Smooth muscle cell (in vitro differentiated cells): ENCODE results near the gene ZMYND8. TPM values are rescaled to one million over a fixed set of nuclear protein-coding genes. Genes with fewer than 3 reads are reported as not detected.

Experiments
- DNase-seq: peaks from one replicate; lab custom pipeline; 2025; ENCODE audit not compliant: unreplicated experiment; lab: John Stamatoyannopoulos, UW
- H2AFZ ChIP-seq: fragments of 200-600 bp; sonication (generic); 2 replicates; pipeline ENCODE4 v1.6.0; 2016; ENCODE audit warnings: antibody characterized with exemption, low read depth, mild to moderate bottlenecking
- H3F3A ChIP-seq: fragments of 200-600 bp; sonication (generic); 2 replicates; pipeline ENCODE4 v1.6.0; 2017; ENCODE audit warnings: antibody characterized with exemption, low read depth
- H3K27ac ChIP-seq: fragments of 200-600 bp; sonication (generic); 2 replicates; pipeline ENCODE4 v1.5.1; 2016; ENCODE audit warnings: low read depth, mild to moderate bottlenecking
- H3K27me3 ChIP-seq: fragments of 200-600 bp; sonication (generic); 2 replicates; pipeline ENCODE4 v1.6.1; 2016; ENCODE audit warnings: low read depth, mild to moderate bottlenecking
- H3K36me3 ChIP-seq: fragments of 200-600 bp; sonication (generic); 2 replicates; pipeline ENCODE4 v1.5.1; 2016; ENCODE audit warnings: low read depth
- H3K4me1 ChIP-seq: fragments of 200-600 bp; sonication (generic); 2 replicates; pipeline ENCODE4 v1.5.1; 2016; ENCODE audit warnings: low read depth
- H3K4me2 ChIP-seq: fragments of 200-600 bp; sonication (generic); 2 replicates; pipeline ENCODE4 v1.6.0; 2016; ENCODE audit warnings: mild to moderate bottlenecking
- H3K4me3 ChIP-seq: fragments of 200-600 bp; sonication (generic); 2 replicates; pipeline ENCODE4 v1.5.1; 2016; ENCODE audit warnings: mild to moderate bottlenecking
- H3K79me2 ChIP-seq: fragments of 200-600 bp; sonication (generic); 2 replicates; pipeline ENCODE4 v1.6.0; 2016; ENCODE audit warnings: low read depth, mild to moderate bottlenecking
- H3K9ac ChIP-seq: fragments of 200-600 bp; sonication (generic); 2 replicates; pipeline ENCODE4 v1.6.0; 2016; ENCODE audit warnings: low read depth
- H3K9me3 ChIP-seq: fragments of 200-600 bp; sonication (generic); replicated peaks from 2 replicates; pipeline ENCODE4 v1.5.1; 2016; ENCODE audit warnings: low read depth
- H4K20me1 ChIP-seq: fragments of 200-600 bp; sonication (generic); 2 replicates; pipeline ENCODE4 v1.6.0; 2016; ENCODE audit warnings: low read depth
- WGBS: methylation state at CpG from one replicate; pipeline ENCODE4 v1.1.7; 2016; ENCODE audit warnings: low lambda C conversion rate; 5-methylcytosine and 5-hydroxymethylcytosine counted together
- polyA plus RNA-seq: library from polyadenylated mRNA; unstranded; fragments of >200 nt; fragmentation: Nextera tagmentation; extraction: Ambion mirVana; gene quantifications from 2 replicates; pipeline ENCODE4 v1.2.1, GENCODE V29; 2016
- total RNA-seq: library from RNA; depleted of rRNA; stranded (reverse); fragments of >200 nt; gene quantifications from 2 replicates; pipeline ENCODE4 v1.2.3, GENCODE V29; 2014
- TF ChIP-seq, protein P1 (sequence below): fragments of 200-600 bp; sonication (generic); IDR thresholded peaks from 2 replicates; pipeline ENCODE4 v1.5.1; 2017; ENCODE audit warnings: borderline replicate concordance, mild to moderate bottlenecking, antibody characterized with exemption; ENCODE audit not compliant: insufficient read depth, poor library complexity, severe bottlenecking

Gene ZMYND8
- total and polyA plus RNA-seq, 2 experiments from 2014 or later = 15.2 to 24.1 TPM

DNA sequence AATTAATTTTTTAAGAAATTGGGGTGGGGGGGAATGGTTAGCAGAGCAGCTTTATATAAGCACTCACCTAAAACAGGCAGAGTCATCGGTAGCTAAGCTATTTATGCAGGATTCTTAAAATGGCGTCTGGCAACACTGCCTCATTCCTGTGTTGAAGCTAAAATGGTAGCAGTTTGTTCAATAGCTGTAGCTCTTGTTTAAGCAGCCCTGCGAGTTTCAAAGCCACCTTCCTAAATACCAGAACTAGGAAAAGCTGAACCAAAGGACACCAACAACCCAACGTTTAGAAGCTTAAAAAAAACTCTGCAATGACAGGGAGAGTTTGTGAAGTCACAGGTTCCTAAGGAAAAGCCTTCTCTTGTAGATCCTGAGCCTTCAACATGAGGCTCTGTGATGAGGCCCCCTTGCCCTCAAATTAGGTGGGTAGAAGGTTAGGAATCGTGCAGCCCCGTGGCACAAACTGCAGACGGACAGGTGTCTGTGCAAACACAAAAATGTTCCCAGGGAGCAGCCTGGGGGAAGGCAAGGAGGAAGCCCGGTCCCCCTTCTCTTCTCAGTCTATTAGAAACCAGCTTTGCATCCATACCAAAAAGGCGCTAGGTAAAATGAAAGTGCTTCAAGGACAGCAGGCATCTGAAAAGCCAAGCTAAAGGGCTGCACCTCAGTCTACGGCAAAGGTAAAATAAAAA, 4.7 kb downstream of the ZMYND8 start:
- H2AFZ ChIP-seq = peak overlapping the region; percentile 64
- H3K79me2 ChIP-seq = peaks cover 97% of the 10 kb centered on the region
- 41% methylated on average over 10 of the region's 10 CpGs for WGBS
- H3K9ac ChIP-seq = peak overlapping the region; percentile 51
- no peak for DNase-seq
- H3F3A ChIP-seq = peaks cover 49% of the 10 kb centered on the region
- H3K27me3 ChIP-seq = no peaks in the 10 kb centered on the region
- H3K27ac ChIP-seq = peak overlapping the region; percentile 99
- TF ChIP-seq, protein P1, sequence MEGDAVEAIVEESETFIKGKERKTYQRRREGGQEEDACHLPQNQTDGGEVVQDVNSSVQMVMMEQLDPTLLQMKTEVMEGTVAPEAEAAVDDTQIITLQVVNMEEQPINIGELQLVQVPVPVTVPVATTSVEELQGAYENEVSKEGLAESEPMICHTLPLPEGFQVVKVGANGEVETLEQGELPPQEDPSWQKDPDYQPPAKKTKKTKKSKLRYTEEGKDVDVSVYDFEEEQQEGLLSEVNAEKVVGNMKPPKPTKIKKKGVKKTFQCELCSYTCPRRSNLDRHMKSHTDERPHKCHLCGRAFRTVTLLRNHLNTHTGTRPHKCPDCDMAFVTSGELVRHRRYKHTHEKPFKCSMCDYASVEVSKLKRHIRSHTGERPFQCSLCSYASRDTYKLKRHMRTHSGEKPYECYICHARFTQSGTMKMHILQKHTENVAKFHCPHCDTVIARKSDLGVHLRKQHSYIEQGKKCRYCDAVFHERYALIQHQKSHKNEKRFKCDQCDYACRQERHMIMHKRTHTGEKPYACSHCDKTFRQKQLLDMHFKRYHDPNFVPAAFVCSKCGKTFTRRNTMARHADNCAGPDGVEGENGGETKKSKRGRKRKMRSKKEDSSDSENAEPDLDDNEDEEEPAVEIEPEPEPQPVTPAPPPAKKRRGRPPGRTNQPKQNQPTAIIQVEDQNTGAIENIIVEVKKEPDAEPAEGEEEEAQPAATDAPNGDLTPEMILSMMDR = no peak
- H4K20me1 ChIP-seq = no peaks in the 10 kb centered on the region
- H3K4me1 ChIP-seq = peaks cover 97% of the 10 kb centered on the region
- peak overlapping the region; percentile 32 for H3K4me3 ChIP-seq
- peak overlapping the region; percentile 81 for H3K4me2 ChIP-seq
- H3K9me3 ChIP-seq = no peaks in the 10 kb centered on the region
- H3K36me3 ChIP-seq = no peaks in the 10 kb centered on the region

DNA sequence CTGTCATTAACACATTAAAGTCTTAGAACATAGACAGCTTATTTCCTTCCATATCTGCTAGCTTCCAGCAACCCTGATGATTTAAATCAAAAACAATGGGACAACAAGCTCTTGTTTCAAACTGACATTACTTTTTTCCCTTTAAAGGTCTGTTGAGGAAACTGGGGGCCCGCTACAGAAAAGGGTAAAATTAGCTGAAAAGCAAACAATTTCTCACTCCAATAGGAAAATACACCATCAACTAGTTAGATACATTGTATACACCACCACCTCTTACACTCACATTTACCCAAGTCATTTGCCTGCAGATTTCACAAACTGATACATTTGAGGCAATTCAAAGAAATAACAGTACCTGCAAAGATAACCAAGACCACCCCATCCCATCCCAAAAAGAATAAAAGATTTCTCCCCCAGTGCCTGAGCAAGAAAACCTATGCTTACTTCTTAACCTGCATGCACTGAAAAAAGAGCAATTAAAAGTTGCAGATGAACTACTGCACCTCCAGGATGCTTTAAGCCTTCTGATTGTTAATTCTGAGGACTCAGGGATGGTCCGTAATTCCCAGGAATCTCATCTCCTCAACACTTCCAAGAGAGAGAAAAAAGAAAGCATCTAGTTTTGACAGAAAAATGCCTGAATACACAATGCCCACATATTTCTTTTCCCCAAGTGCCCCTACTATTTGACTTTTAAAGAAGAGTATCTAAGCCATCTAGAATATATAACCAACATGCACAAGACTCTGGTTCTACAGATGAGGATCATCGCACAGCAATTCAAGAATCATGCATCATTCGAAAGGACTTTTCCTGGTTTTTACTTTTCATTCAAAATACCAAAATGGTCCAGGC, 5.6 kb downstream of the ZMYND8 start:
- Histone ChIP-seq H2AFZ (peak overlapping the region; percentile 64), H3K9ac (peak overlapping the region; percentile 51)

DNA sequence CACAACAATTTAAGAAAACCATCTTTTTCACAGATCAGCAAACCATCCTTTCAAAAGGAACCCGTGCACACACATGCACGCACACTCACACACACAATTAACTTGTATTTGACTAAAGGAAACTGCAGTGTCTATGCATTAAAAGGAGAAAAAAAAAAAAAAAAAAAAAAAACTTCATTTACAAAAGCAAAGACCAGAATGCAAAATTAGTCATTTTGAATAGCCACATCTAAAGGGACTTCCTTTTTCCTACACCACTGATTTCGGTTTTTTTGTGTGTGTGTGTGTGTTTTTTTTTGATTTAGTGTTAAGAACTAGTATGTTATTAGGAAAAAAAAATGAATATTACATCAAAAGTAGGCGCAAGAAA, 6.3 kb downstream of the ZMYND8 start:
- peak overlapping the region; percentile 99 for H3K27ac ChIP-seq
- H3K4me2 ChIP-seq = peak overlapping the region; percentile 81
- WGBS = 34% methylated on average over 4 of the region's 4 CpGs
- no peaks in the 10 kb centered on the region for H3K9me3 ChIP-seq
- peak overlapping the region; percentile 68 for H3K9ac ChIP-seq
- no peaks in the 10 kb centered on the region for H4K20me1 ChIP-seq
- peaks cover 94% of the 10 kb centered on the region for H3K4me1 ChIP-seq
- H3F3A ChIP-seq = peaks cover 41% of the 10 kb centered on the region
- DNase-seq = no peak
- no peaks in the 10 kb centered on the region for H3K27me3 ChIP-seq
- H2AFZ ChIP-seq = no peak overlapping the region
- TF ChIP-seq, protein P1 = no peak
- H3K79me2 ChIP-seq = peaks cover 100% of the 10 kb centered on the region
- peak overlapping the region; percentile 32 for H3K4me3 ChIP-seq
- no peaks in the 10 kb centered on the region for H3K36me3 ChIP-seq

More for the DNA sequence above, 5.6 kb downstream of the ZMYND8 start:
- Histone ChIP-seq H4K20me1 (no peaks in the 10 kb centered on the region), H3K27me3 (no peaks in the 10 kb centered on the region), H3K79me2 (peaks cover 100% of the 10 kb centered on the region), H3K4me1 (peaks cover 99% of the 10 kb centered on the region), H3K4me2 (peak overlapping the region; percentile 81), H3K36me3 (no peaks in the 10 kb centered on the region), H3K4me3 (peak overlapping the region; percentile 32), H3K9me3 (no peaks in the 10 kb centered on the region), H3F3A (peaks cover 44% of the 10 kb centered on the region), H3K27ac (peak overlapping the region; percentile 99)
- 68% methylated on average over 4 of the region's 4 CpGs for WGBS
- TF ChIP-seq, protein P1 = no peak
- no peak for DNase-seq
